ENCODE measurements around the gene ZNF512B.
"Not testable (repeated sequence)": the region's sequence is repeated elsewhere in the genome, so short reads cannot be mapped to it uniquely, and the experiment has no call there.

ZNF512B gene

GRCh38 chr20:63969838-63970713 lies at the start of gene ZNF512B:
Gene ZNF512B (minus strand): TSS chr20:63969930. CDS start chr20:63967950, 1,980 bp downstream.
- FAIRE-seq = no peak

DNA sequence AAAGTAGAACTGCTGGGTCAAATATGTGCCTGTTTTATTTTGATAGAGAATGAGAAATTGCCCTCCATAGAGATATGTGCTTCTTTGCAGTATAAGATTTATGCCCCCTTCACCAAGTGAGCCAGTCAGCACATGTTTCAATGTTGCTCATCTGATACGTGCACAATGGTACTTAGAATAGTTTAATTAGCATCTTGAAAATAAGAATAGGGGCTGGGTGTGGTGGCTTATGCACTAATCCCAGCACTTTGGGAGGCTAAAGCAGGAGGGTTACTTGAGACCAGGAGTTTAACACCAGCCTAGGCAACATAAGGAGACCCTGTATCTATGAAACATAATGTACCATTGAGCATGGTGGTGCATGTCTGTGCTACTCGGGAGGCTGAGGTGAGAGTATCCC lies 45.9 kb upstream of the ZNF512B start:
- no peak for FAIRE-seq

DNA sequence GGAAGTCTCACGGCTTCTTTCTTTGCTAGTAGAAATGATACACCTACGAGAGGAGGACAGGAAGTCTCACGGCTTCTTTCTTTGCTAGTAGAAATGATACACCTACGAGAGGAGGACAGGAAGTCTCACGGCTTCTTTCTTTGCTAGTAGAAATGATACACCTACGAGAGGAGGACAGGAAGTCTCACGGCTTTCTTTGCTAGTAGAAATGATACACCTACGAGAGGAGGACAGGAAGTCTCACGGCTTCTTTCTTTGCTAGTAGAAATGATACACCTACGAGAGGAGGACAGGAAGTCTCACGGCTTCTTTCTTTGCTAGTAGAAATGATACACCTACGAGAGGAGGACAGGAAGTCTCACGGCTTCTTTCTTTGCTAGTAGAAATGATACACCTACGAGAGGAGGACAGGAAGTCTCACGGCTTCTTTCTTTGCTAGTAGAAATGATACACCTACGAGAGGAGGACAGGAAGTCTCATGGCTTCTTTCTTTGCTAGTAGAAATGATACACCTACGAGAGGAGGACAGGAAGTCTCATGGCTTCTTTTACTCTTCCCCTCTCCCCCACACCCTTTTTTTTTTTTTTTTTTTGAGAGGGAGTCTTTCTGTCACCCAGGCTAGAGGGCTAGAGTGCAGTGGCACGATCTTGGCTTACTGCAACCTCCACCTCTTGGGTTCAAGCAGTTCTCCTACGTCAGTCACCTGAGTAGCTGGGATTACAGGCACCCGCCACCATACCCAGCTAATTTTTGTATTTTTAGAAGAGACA lies 42.8 kb upstream of the ZNF512B start:
- FAIRE-seq = not testable (repeated sequence)

DNA sequence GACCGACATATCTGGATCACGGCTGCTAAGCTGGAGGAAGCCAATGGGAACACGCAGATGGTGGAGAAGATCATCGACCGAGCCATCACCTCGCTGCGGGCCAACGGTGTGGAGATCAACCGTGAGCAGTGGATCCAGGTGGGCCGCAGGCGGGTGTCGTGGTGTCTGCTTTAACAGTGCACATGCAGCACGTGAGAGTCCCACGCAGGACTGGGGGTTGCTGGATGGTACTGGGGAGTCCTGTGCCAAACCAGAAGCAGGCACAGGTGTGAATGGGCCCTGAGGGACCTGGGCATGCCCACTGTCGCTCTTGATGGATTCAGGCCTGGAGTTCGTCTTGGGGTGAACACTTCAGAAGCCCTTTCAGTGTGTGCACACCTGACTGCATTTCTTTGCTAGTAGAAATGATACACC lies 41.6 kb upstream of the ZNF512B start:
- FAIRE-seq = no peak

GRCh38 chr20:64010711-64011237 lies 41.0 kb upstream of the ZNF512B start:
- FAIRE-seq = no peak

DNA sequence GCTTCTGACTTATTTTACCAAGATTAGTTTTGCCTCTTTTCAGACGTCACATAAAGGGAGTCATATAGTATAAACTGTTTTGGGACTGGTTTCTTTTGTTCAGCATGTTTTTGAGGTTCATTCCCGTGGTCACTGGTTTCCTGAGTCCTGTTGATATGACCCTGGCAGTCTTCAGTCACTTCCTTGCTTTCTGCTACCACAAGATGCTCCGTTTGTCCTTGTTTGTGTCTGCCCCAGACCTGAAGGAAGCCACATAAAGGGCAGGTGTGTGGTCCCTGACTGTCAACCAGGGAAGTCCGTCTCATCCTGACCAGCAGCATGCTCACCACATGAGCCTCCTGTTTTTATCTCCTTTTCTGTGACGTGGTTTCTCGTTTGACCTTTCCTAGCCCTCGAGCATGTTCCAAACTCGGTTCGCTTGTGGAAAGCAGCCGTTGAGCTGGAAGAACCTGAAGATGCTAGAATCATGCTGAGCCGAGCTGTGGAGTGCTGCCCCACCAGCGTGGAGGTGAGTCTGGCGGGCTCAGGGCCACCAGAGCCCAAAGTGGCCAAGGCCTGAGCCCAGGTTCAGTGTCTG lies 40.2 kb upstream of the ZNF512B start:
- no peak for FAIRE-seq

- no peak for FAIRE-seq
Measured at GRCh38 chr20:64006902-64007301, 37.2 kb upstream of the ZNF512B start.

GRCh38 chr20:64006490-64006889 lies 36.8 kb upstream of the ZNF512B start:
- no peak for FAIRE-seq

- no peak for FAIRE-seq
Measured at GRCh38 chr20:64005394-64005793, 35.7 kb upstream of the ZNF512B start.

DNA sequence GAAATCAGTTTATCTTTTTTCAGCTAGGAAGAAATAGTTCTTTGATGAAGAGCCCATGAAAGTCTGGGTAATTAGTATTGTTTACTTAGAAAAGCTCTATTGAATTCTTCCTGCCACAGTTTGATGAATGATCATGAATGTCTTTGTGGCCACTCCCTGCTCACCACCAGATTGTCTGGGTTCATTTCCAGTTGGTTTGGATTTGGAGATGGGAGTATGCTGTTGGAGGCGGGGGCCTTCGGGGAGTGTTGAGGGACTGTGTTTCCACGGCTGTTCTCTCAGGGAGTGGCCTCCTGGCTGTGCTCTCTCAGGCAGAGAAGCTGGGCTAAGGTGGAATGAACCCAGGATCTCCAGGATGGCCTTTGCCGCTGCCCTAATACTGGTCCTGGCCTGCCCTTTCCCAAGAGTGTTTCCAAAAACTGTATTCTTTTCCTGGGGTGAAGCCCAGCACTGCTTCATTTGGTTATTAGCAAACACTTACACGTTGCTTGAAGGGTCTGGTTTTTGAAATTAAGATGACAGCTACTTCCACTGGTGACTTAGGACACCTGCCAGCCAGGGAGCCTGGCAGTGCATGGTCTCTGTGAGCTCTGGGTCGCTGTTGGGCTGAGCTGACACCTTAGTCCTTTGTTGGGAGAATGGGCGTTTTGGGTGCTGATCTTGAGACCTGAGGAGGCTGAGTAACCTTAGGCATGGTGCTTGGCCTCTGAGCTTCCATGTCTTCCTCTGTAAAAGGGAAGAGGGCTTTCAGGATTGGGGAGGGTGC lies 34.4 kb upstream of the ZNF512B start:
- FAIRE-seq = no peak

DNA sequence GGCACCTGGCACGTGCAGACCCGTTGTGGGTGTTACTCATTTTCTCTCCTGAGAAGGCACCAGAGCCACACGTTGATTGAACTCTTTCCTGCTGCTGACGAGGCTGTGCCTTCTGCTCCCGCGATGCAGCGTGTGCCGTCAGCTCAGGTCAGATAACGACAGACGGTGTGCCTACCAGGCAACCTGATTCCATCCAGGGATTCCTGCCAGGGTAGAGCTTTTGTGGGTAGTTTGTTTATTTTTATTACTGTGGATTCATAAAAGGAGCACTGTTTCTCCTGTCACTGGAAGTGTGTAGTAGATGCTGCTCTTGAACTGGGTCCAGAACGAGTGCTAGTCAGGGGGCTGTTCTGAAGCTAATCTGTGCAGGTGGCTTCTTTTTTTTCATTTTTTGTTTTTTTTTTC lies 31.9 kb upstream of the ZNF512B start:
- FAIRE-seq = no peak

DNA sequence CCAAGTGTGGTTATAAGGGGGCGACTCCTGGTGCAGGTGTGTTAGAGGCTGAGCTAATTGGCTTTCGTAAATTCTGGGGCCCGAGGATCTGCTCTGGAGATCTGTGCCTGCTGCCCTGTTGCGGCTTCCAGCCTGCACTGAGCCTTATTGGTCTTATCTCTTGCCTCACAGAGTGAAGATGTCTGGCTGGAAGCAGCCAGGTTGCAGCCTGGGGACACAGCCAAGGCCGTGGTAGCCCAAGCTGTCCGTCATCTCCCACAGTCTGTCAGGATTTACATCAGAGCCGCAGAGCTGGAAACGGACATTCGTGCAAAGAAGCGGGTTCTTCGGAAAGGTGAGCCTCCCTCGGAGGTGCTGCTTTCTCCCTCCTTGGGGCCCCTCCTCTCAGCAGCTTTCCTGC lies 31.2 kb upstream of the ZNF512B start:
- FAIRE-seq = no peak

GRCh38 chr20:63982937-63983336 lies 13.2 kb upstream of the ZNF512B start:
- FAIRE-seq = no peak

DNA sequence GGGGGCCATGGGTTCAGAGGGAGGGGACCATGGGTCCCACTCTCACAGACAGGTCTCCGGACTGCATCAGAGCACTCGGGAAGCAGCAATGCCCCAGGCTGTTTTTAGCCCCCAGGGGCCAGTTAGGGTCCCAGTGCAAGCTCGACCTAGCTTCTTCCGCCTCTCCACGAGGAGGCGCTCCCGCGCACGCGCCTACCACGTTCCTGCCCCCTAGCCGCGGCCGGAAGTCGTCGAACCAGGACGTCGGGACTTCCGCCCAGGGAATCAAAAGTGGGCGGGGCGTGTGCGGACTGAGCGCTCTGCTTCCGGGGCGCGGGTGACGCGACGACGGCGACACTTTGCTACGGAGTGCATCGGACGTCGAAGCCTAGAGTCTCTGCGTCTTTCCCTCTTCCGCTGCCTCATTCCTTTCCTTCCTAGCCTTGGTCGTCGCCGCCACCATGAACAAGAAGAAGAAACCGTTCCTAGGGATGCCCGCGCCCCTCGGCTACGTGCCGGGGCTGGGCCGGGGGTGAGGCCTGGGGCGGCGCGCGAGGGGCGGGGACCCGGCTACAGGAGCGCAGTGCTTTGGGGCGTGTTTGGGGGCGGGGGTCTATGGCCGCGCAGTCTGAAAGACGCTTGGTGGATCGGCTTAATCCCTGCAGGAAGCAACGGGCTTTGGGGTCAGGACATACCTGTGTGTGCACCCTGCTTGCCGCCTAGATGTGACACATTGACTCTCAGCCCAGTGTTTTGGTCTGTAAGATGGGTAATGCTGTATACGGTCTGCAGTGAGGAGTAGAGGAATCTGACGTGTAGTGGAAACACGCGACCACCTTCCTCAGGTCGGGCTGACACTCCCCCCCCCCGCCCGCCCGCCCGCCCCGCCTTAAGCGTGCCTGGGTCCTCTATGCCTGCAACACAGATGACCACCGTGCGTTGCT lies 11.3 kb upstream of the ZNF512B start, which contains the start of gene PRPF6:
Gene PRPF6 (plus strand): TSS at position 327 of the 923 bp plus-strand sequence. CDS start 114 bp downstream, at position 441.
- peak; percentile 85 for FAIRE-seq

- no peak for FAIRE-seq
Measured at GRCh38 chr20:63980317-63980805, 10.6 kb upstream of the ZNF512B start.

GRCh38 chr20:63979557-63980316 lies 10.0 kb upstream of the ZNF512B start, which contains the start of gene SAMD10:
Gene SAMD10 (minus strand): TSS chr20:63979642. CDS start chr20:63979467, 175 bp downstream.
- no peak for FAIRE-seq

DNA sequence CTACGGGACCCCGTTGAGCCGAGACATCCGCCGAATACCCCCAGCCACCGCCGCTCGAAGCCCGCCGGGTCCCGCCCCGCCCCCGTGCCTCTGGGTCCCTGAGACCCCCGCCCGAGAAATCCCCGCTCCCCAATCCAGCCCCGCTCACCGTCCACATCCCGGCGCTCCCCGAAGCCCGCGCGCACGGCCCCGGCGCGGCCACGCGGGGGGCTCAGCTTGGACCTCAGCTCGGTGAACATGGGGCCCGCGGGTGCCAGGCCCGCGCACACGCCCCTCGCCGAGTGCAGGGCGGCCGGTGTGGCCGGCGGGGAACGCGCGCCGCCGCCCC lies 9.5 kb upstream of the ZNF512B start:
- no peak for FAIRE-seq

DNA sequence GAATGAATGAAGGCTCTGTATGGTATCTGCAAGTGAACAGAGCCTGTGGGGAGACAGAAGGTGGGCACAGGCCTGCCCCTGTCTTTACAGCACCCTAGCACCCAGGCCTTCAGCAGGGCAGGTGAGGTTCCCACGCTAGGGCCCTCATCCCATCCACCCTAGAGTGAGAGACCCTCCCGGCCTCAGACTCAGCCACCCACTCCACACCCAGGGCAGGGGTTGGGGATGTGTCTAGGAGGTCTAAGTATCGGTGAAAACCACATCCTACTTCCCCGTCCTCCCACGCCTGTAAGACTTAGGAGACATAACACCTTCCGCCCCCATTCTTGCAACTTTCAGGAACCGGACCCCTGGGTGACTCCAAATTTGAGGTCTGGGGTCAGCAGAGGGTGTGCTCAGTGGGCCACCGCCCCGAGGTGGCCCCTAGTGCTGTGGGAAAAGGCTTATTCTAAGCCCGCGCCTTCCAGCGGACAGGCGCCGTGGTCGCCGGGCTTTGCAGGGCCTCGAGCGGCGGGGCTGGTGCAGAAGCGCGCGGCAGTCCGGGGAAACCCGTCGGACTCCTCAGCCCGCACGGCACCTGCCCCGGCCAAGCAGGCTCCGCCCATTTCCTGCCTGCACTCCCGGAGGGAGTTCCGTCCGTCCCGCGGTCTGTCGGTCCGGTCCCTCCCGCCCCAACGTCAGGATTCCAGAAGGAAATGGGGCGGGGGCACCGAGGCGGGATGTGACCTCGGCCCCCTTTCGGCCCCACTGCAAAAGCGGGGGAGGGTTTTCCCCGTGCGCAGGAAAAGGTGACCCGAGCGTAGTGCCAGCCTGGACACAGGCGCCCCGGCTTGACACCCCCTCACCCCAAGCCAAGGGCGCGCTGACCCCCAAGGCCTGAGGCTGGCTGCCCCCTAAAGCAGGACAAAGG lies 8.8 kb upstream of the ZNF512B start:
- FAIRE-seq = no peak

- no peak for FAIRE-seq
Measured at GRCh38 chr20:63977739-63978276, 8.1 kb upstream of the ZNF512B start.
